ENCODE data around the gene USP34. TPM values are rescaled to one million over a fixed set of nuclear protein-coding genes. Genes with fewer than 3 reads are reported as not detected.

The USP34 gene
- total and polyA plus RNA-seq, 2 of the 4 experiments (the other 2 are of a cell fraction), result 34.7 to 128 TPM

DNA sequence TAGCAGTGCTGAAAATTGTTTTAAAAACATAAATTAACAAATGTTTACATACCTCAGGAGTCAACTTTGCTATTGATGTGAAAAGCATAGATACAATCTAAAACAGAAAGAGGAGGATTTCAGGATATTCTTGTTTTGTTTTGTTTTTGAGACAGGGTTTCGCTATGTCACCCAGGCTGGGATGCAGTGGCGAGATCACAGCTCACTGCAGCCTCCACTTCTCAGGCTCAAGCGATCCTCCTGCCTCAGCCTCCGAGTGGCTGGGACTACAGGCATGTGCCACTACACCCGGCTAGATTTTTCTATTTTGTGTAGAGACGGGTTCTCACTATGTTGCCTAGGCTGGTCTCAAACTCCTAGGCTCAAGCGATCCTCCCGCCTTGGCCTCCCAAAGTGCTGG is 248.3 kb downstream of the USP34 start:
- dilution Hi-C loops (cut with HindIII; ENCODE audit: low sequenced_read_pairs, unreplicated experiment) (no loop called here), intact Hi-C loops (cut with micrococcal nuclease) (no loop called here), in situ Hi-C loops (cut with MboI; ENCODE audit: low sequenced_read_pairs) (no loop called here)
- Histone ChIP-seq H3K4me3 (ENCODE audit: insufficient read depth, low read depth, low read length) (no peak overlapping the region), H4K5ac (ENCODE audit: low read depth, low read length) (no peak overlapping the region), H2AK5ac (ENCODE audit: low read depth, low read length) (no peak overlapping the region), H3K4me2 (ENCODE audit: low read depth, low read length) (no peak overlapping the region), H4K8ac (ENCODE audit: low read depth in 2 of 2, low read length in 2 of 2) (no peak overlapping the region), H3K23ac (ENCODE audit: low read depth, low read length) (no peak overlapping the region), H4K20me1 (ENCODE audit: insufficient read depth, low read length) (no peaks in the 10 kb centered on the region; the same call in 1 of the 2 replicates), H3K9ac (ENCODE audit: low read depth, low read length) (no peak overlapping the region), H3K79me1 (ENCODE audit: low read depth in 1 of 2, low read length in 2 of 2) (peaks cover 2 to 4% of the 10 kb centered on the region in 2 experiments; a peak in 3 of 4 replicates), H3K36me3 (ENCODE audit: control insufficient read depth, insufficient read depth, low read length) (peaks cover 27% of the 10 kb centered on the region), H4K91ac (ENCODE audit: insufficient read depth, low read depth, low read length) (no peak overlapping the region), H3K14ac (replicated peaks; ENCODE audit: low read depth, low read length) (no peak overlapping the region), H3K4me1 (ENCODE audit: control insufficient read depth, insufficient read depth, low read length) (no peaks in the 10 kb centered on the region; the same call in 1 of the 2 replicates), H2BK20ac (ENCODE audit: low read depth, low read length) (no peak overlapping the region), H2AK9ac (replicated peaks; ENCODE audit: low read depth, low read length, poor library complexity) (no peak overlapping the region), H3K9me3 (ENCODE audit: control insufficient read depth, insufficient read depth, low read length) (no peaks in the 10 kb centered on the region), H3K56ac (ENCODE audit: extremely low read depth, insufficient read depth, low read length) (no peak overlapping the region), H3K27ac (ENCODE audit: insufficient read depth, low read length) (no peak overlapping the region), H2AFZ (replicated peaks; ENCODE audit: low read length, poor library complexity) (no peak overlapping the region), H3K4ac (ENCODE audit: low read depth, low read length) (no peak overlapping the region), H2BK15ac (ENCODE audit: low read depth, low read length) (no peak overlapping the region), H3K27me3 (ENCODE audit: control insufficient read depth, insufficient read depth, low read length) (no peaks in the 10 kb centered on the region), H3K18ac (ENCODE audit: low read depth, low read length) (no peak overlapping the region), H2BK120ac (ENCODE audit: low read depth, low read length) (no peak overlapping the region), H3K9me1 (ENCODE audit: insufficient read depth, low read length) (peaks cover 9% of the 10 kb centered on the region), H2BK5ac (ENCODE audit: low read depth, low read length, poor library complexity, severe bottlenecking) (no peak overlapping the region)
- no peak for TF ChIP-seq RFX5 (IDR thresholded peaks at IDR 0.05; ENCODE audit: low read depth, low read length)
- TF ChIP-seq, protein P1, sequence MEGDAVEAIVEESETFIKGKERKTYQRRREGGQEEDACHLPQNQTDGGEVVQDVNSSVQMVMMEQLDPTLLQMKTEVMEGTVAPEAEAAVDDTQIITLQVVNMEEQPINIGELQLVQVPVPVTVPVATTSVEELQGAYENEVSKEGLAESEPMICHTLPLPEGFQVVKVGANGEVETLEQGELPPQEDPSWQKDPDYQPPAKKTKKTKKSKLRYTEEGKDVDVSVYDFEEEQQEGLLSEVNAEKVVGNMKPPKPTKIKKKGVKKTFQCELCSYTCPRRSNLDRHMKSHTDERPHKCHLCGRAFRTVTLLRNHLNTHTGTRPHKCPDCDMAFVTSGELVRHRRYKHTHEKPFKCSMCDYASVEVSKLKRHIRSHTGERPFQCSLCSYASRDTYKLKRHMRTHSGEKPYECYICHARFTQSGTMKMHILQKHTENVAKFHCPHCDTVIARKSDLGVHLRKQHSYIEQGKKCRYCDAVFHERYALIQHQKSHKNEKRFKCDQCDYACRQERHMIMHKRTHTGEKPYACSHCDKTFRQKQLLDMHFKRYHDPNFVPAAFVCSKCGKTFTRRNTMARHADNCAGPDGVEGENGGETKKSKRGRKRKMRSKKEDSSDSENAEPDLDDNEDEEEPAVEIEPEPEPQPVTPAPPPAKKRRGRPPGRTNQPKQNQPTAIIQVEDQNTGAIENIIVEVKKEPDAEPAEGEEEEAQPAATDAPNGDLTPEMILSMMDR (conservative IDR thresholded peaks at IDR 0.05; ENCODE audit: low read depth, low read length), result no peak
- TF ChIP-seq POLR2A (IDR thresholded peaks at IDR 0.05; ENCODE audit: low read depth, low read length), result no peak
- TF ChIP-seq MAFK (IDR thresholded peaks at IDR 0.05; ENCODE audit: low read depth, low read length), result no peak
- TF ChIP-seq NFE2L2 (IDR thresholded peaks at IDR 0.05; ENCODE audit: low read depth, low read length), result no peak
- TF ChIP-seq, protein P2, sequence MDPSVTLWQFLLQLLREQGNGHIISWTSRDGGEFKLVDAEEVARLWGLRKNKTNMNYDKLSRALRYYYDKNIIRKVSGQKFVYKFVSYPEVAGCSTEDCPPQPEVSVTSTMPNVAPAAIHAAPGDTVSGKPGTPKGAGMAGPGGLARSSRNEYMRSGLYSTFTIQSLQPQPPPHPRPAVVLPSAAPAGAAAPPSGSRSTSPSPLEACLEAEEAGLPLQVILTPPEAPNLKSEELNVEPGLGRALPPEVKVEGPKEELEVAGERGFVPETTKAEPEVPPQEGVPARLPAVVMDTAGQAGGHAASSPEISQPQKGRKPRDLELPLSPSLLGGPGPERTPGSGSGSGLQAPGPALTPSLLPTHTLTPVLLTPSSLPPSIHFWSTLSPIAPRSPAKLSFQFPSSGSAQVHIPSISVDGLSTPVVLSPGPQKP (IDR thresholded peaks at IDR 0.05; ENCODE audit: borderline replicate concordance, low read depth, low read length), result no peak
- TF ChIP-seq RCOR1 (IDR thresholded peaks at IDR 0.05; ENCODE audit: insufficient replicate concordance, low read length), result no peak
- 96% methylated on average over 7 of the region's 8 CpGs; no CpG with 5 or more reads in 1 of the 2 experiments for WGBS, 2 experiments (ENCODE audit: extremely low coverage in 2 of 2, insufficient read length in 1 of 2)
- CTCF ChIA-PET, result interaction anchor here (0.9 kb wide), 1 partner anchor 22 kb away, joined by 3 read pairs; no protein-coding TSS in a partner anchor
- no TSS peak for BruUV-seq (replicated peaks)
- DNase-seq, result no peak
- POLR2A ChIA-PET (ENCODE audit: unreplicated experiment), result no interaction called here
- ATAC-seq (ENCODE audit: low read depth), result no peak

All from IMR-90 (cell line).